SKM-1 (cell line): Measurements from ENCODE around the gene LHX2.

Experiments
- DNase-seq: peaks from one replicate; lab custom pipeline; 2025; ENCODE audit not compliant: unreplicated experiment; lab: John Stamatoyannopoulos, UW

The LHX2 gene

GRCh38 chr9:124012368-124013301 is 1.1 kb downstream of the LHX2 start:
- no peak for DNase-seq

GRCh38 chr9:124013309-124014210 is 2.0 kb downstream of the LHX2 start:
- no peak for DNase-seq

- no peak for DNase-seq
These were observed 2.8 kb downstream of the LHX2 start for GRCh38 chr9:124014211-124014955.

- DNase-seq, result no peak
These were observed 3.5 kb downstream of the LHX2 start for GRCh38 chr9:124014956-124015660.

GRCh38 chr9:124015661-124016131 is 4.1 kb downstream of the LHX2 start:
- DNase-seq, result no peak

- DNase-seq, result no peak
These were observed 4.8 kb downstream of the LHX2 start for GRCh38 chr9:124016175-124017050.

GRCh38 chr9:124017051-124017928 is 5.7 kb downstream of the LHX2 start:
- DNase-seq, result no peak

GRCh38 chr9:124017929-124018729 is 6.6 kb downstream of the LHX2 start:
- DNase-seq, result no peak

GRCh38 chr9:124018730-124019697 is 7.4 kb downstream of the LHX2 start:
- DNase-seq, result no peak

- no peak for DNase-seq
These were observed 8.4 kb downstream of the LHX2 start for GRCh38 chr9:124019771-124020519.

- DNase-seq, result no peak
These were observed 9.2 kb downstream of the LHX2 start for GRCh38 chr9:124020520-124021384.

- no peak for DNase-seq
These were observed 9.8 kb downstream of the LHX2 start for GRCh38 chr9:124021385-124021769.

GRCh38 chr9:124022201-124023121 is 10.9 kb downstream of the LHX2 start:
- no peak for DNase-seq

GRCh38 chr9:124024107-124024506 is 12.5 kb downstream of the LHX2 start:
- DNase-seq, result no peak
